ENCODE measurements around the gene KRTAP17-1.

- TF ChIP-seq POLR2A (IDR thresholded peaks at IDR 0.05; ENCODE audit: low read depth) (no peak), CTCF (IDR thresholded peaks at IDR 0.05) (no peak)
Measured at GRCh38 chr17:41352597-41353366, 37.3 kb upstream of the KRTAP17-1 start.
